DOHH2 (cell line): ENCODE results near the gene TMEM61.

ENCODE experiments used
- H3F3A ChIP-seq: fragments of 200-600 bp; sonication (generic), shearing (Covaris generic); 2 replicates; pipeline ENCODE4 v1.6.0; 2016; ENCODE audit warnings: antibody characterized with exemption, mild to moderate bottlenecking; ENCODE audit not compliant: control insufficient read depth, insufficient read depth
- H3K27ac ChIP-seq: fragments of 200-600 bp; sonication (generic); 2 replicates; pipeline ENCODE4 v1.5.1; 2014; ENCODE audit warnings: low read depth, mild to moderate bottlenecking, low read length, moderate library complexity
- H3K27me3 ChIP-seq: fragments of 200-600 bp; sonication (generic); 2 replicates; pipeline ENCODE4 v1.6.1; 2014; ENCODE audit warnings: mild to moderate bottlenecking, low read length, mixed read lengths; ENCODE audit not compliant: control insufficient read depth
- H3K36me3 ChIP-seq: fragments of 200-600 bp; sonication (generic); 2 replicates; pipeline ENCODE4 v1.6.1; 2014; ENCODE audit warnings: mild to moderate bottlenecking, low read length, moderate library complexity, mixed read lengths; ENCODE audit not compliant: control insufficient read depth
- H3K4me1 ChIP-seq: fragments of 200-600 bp; sonication (generic); 2 replicates; pipeline ENCODE4 v1.6.1; 2014; ENCODE audit warnings: mild to moderate bottlenecking, low read length, mixed read lengths; ENCODE audit not compliant: control insufficient read depth
- H3K4me2 ChIP-seq: fragments of 200-600 bp; sonication (generic); 2 replicates; pipeline ENCODE4 v1.6.0; 2014; ENCODE audit warnings: mild to moderate bottlenecking, low read length, moderate library complexity
- H3K4me3 ChIP-seq: fragments of 200-600 bp; sonication (generic); 2 replicates; pipeline ENCODE4 v1.5.1; 2014; ENCODE audit warnings: mild to moderate bottlenecking, low read length, mixed read lengths
- H3K79me2 ChIP-seq: fragments of 200-600 bp; sonication (generic); 2 replicates; pipeline ENCODE4 v1.6.1; 2014; ENCODE audit warnings: mild to moderate bottlenecking, low read length, mixed read lengths; ENCODE audit not compliant: control insufficient read depth
- H3K9me2 ChIP-seq: fragments of 200-600 bp; sonication (generic); replicated peaks from 2 replicates; pipeline ENCODE4 v1.6.1; 2014; ENCODE audit warnings: mild to moderate bottlenecking, low read length, mixed read lengths; ENCODE audit not compliant: control insufficient read depth
- H3K9me3 ChIP-seq: fragments of 200-600 bp; sonication (generic); 2 replicates; pipeline ENCODE4 v1.6.1; 2014; ENCODE audit warnings: antibody characterized with exemption, low read length, mixed read lengths; ENCODE audit not compliant: control insufficient read depth, insufficient read depth
- H4K20me1 ChIP-seq: fragments of 200-600 bp; sonication (generic); 2 replicates; pipeline ENCODE4 v1.6.0; 2014; ENCODE audit warnings: low read depth, mild to moderate bottlenecking, antibody characterized with exemption, low read length, moderate library complexity; ENCODE audit not compliant: control insufficient read depth, insufficient read depth
- EZH2phosphoT487 ChIP-seq: fragments of 200-600 bp; sonication (generic); IDR thresholded peaks from 2 replicates; pipeline ENCODE4 v1.6.1; 2017; ENCODE audit warnings: borderline replicate concordance, mild to moderate bottlenecking, antibody characterized with exemption, low read length, moderate library complexity, mixed read lengths
- TF ChIP-seq, protein P1 (sequence below): fragments of 200-600 bp; sonication (generic); IDR thresholded peaks from one replicate; pipeline ENCODE4 v1.5.1; 2014; ENCODE audit warnings: antibody characterized with exemption, mild to moderate bottlenecking, low read depth, low read length; ENCODE audit not compliant: poor library complexity, severe bottlenecking

TMEM61 gene

DNA sequence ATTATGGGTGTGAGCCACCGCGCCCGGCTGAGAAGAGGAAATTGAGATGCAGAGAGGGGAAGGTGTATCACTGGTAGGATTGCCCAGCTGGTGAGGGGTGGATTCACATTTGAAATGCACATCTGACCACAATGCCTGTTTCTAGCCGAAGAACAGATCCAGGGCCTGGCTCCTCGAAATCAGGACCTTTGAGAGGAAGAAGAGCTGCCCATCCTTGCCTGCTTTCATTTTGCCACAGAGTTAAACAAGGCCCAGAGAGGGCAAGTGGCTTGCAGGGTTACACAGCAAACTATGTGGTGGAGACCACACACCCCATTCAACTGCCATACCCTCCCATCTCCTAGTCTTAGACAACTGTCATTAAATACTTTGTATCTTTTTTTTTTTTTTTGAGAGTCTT, 32.9 kb upstream of the TMEM61 start:
- Histone ChIP-seq H3K36me3 (no peaks in the 10 kb centered on the region), H3K27me3 (no peaks in the 10 kb centered on the region)
- TF ChIP-seq, protein P1, sequence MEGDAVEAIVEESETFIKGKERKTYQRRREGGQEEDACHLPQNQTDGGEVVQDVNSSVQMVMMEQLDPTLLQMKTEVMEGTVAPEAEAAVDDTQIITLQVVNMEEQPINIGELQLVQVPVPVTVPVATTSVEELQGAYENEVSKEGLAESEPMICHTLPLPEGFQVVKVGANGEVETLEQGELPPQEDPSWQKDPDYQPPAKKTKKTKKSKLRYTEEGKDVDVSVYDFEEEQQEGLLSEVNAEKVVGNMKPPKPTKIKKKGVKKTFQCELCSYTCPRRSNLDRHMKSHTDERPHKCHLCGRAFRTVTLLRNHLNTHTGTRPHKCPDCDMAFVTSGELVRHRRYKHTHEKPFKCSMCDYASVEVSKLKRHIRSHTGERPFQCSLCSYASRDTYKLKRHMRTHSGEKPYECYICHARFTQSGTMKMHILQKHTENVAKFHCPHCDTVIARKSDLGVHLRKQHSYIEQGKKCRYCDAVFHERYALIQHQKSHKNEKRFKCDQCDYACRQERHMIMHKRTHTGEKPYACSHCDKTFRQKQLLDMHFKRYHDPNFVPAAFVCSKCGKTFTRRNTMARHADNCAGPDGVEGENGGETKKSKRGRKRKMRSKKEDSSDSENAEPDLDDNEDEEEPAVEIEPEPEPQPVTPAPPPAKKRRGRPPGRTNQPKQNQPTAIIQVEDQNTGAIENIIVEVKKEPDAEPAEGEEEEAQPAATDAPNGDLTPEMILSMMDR = no peak
- TF ChIP-seq EZH2phosphoT487 = no peak

DNA sequence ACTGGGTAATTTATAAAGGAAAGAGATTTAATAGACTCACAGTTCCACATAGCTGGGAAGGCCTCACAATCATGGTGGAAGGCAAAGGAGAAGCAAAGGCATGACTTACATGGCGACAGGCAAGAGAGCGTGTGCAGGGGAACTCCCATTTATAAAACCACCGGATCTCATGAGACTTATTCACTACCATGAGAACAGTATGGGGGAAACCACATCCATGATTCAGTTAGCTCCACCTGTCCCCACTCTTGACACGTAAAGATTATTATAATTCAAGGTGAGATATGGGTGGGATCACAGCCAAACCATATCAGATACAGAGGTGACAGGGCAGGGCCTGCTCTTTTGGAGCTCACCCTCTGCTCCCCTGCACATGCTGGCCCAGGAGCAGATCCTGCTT, 31.4 kb upstream of the TMEM61 start:
- no peaks in the 10 kb centered on the region for H3K4me1 ChIP-seq
- no peak overlapping the region for H3K27ac ChIP-seq
- H3K9me2 ChIP-seq = no peaks in the 10 kb centered on the region
- H3K36me3 ChIP-seq = no peaks in the 10 kb centered on the region
- H3K9me3 ChIP-seq = no peaks in the 10 kb centered on the region
- H3K79me2 ChIP-seq = no peaks in the 10 kb centered on the region
- TF ChIP-seq EZH2phosphoT487 = no peak
- TF ChIP-seq, protein P1 = no peak
- no peaks in the 10 kb centered on the region; the same call in 1 of the 2 replicates for H3K27me3 ChIP-seq
- H4K20me1 ChIP-seq = no peaks in the 10 kb centered on the region
- H3F3A ChIP-seq = no peaks in the 10 kb centered on the region
- H3K4me3 ChIP-seq = no peak overlapping the region
- H3K4me2 ChIP-seq = no peak overlapping the region

More for the DNA sequence above, 32.9 kb upstream of the TMEM61 start:
- Histone ChIP-seq H3K9me2 (no peaks in the 10 kb centered on the region), H3K79me2 (no peaks in the 10 kb centered on the region), H3K4me1 (no peaks in the 10 kb centered on the region), H3K9me3 (no peaks in the 10 kb centered on the region), H3K4me2 (no peak overlapping the region), H3K27ac (no peak overlapping the region), H3K4me3 (no peak overlapping the region), H3F3A (no peaks in the 10 kb centered on the region), H4K20me1 (no peaks in the 10 kb centered on the region)

DNA sequence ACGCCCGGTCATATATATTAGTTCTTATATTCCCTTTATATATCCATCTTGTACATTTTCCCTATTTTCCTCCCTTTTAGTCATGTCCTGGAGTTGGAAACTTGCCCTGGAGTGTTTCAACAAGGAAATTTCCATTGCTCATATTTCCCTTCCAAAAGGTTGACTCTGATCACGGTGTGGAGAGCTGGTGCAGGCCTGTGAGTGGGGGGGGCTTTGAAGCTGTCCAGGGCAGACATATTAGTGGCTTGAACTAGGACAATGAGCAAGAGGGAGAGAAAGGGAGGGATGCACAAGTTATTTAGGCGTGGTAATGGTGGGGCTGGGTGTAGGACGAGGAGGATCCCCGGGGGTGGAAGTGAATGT, 30.4 kb upstream of the TMEM61 start:
- Histone ChIP-seq H3K27ac (no peak overlapping the region), H3K4me1 (no peaks in the 10 kb centered on the region), H3K9me2 (no peaks in the 10 kb centered on the region), H4K20me1 (no peaks in the 10 kb centered on the region), H3K79me2 (no peaks in the 10 kb centered on the region), H3K4me2 (no peak overlapping the region), H3K27me3 (no peaks in the 10 kb centered on the region; the same call in none of the 2 replicates), H3K36me3 (no peaks in the 10 kb centered on the region), H3K4me3 (no peak overlapping the region), H3K9me3 (no peaks in the 10 kb centered on the region), H3F3A (no peaks in the 10 kb centered on the region)
- TF ChIP-seq, protein P1 = no peak
- TF ChIP-seq EZH2phosphoT487 = no peak
